NCI-H748 (cell line): ENCODE results near the gene PRTG.

ENCODE experiments used
- DNase-seq: peaks from one replicate; lab custom pipeline; 2025; ENCODE audit not compliant: unreplicated experiment; lab: John Stamatoyannopoulos, UW

Gene PRTG

GRCh38 chr15:55574096-55574495 lies 168.9 kb downstream of the PRTG start:
- DNase-seq: no peak

DNA sequence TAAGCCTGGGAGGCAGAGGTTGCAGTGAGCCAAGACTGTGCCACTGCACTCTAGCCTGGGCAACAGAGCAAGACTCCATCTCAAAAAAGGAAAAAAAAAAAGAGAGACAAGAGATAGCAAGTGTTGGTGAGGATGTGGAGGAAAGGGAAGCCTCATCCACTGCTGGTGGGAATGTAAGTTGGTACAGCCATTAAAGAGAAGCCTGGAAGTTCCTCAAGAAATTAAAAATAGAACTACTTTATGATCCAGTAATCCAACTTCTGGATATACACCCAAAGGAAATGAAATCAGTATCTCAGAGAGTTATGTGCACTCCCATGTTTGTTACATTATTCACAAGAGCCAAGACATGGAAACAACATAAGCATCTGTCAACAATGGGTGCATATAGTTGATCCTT lies 169.7 kb downstream of the PRTG start:
- DNase-seq: no peak

DNA sequence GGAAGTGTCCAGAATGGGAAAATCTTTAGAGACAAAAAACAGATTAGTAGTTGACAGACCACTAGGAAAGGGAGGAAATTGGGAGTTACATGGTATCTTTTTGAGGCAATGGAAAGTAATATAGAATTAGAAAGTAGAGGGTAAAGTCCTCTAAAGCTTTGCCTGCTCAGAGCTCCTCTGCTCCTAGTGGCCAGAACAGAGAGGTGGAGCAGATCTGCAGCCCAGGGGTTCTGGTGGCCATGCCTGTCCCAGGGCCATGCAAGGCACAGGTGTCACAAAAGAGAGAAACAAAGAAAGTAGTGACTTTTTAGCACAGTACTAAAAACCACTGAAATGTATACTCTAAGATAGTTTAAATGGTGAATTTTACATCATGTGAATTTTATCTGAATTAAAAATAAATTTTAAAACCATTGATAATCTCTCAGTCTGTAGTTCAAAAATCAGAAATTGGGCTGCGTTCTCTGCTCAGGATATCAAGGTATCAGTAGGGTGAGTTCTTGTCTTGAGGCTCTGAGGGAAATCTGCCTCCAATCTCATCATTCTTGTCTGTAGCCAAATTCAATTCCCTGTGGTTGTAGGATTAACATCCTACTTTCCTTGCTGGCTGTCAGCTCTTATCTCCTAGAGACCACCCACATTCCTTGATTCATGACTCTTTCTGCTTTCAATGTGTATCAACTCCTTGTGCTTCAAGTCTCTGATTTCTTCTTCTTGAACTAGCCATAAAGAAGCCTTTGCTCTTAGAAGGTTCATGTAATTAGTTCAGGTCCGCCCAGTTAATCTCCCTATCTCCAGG lies 178.4 kb downstream of the PRTG start:
- no peak for DNase-seq

- DNase-seq: no peak
Measured at GRCh38 chr15:55562601-55563000, 180.4 kb downstream of the PRTG start.
